GM21528 (cell line): Measurements from ENCODE around the gene MED15.
"Not testable (repeated sequence)": the region's sequence is repeated elsewhere in the genome, so short reads cannot be mapped to it uniquely, and the experiment has no call there.

Experiments used
- ATAC-seq: cut with Tn5 transposase; IDR thresholded peaks from one replicate; pipeline ENCODE4 v1.9.1; 2021; ENCODE audit warnings: mild to moderate bottlenecking, moderate library complexity; ENCODE audit not compliant: unreplicated experiment, low FRiP score

Gene MED15

GRCh38 chr22:20530368-20531153, 23.2 kb downstream of the MED15 start:
- ATAC-seq = no peak

DNA sequence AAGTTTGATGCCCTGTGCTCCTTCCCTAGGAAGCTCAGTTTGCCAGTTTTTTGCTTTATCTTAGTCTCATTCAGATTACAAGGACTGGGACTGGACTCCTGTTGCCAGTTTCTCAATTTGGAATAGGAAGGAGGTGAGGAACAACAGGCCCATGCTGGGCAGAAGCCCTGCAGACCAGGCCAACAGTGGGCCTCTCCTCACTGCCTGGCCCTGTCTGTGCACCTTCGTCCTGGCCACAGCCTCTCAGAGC, 23.7 kb downstream of the MED15 start:
- ATAC-seq = no peak

GRCh38 chr22:20531404-20532201, 24.2 kb downstream of the MED15 start:
- no peak for ATAC-seq

- ATAC-seq = no peak
These were observed 25.0 kb downstream of the MED15 start for GRCh38 chr22:20532256-20532993.

GRCh38 chr22:20533095-20533878, 25.9 kb downstream of the MED15 start:
- ATAC-seq = no peak

DNA sequence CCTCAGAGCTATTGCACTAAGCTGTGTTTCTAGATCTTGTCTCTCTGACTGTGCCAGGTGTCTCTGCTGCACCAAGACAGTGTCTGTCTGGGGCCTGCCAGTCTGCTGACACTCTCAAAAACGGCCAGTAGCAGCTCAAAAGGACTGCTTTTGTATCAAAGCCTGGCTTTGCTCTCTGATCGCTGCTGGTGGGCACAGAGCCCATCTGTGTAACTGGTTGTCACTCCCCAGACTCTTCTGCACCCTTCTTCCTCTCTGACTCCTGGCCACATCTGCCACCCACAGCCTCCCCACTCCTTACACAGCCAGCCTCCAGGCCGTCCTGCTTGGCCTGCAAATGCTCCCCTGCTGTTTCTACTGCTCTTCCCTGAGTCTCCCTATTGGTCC, 26.5 kb downstream of the MED15 start:
- no peak for ATAC-seq

- ATAC-seq = no peak
These were observed 29.3 kb downstream of the MED15 start for GRCh38 chr22:20536590-20537324.

DNA sequence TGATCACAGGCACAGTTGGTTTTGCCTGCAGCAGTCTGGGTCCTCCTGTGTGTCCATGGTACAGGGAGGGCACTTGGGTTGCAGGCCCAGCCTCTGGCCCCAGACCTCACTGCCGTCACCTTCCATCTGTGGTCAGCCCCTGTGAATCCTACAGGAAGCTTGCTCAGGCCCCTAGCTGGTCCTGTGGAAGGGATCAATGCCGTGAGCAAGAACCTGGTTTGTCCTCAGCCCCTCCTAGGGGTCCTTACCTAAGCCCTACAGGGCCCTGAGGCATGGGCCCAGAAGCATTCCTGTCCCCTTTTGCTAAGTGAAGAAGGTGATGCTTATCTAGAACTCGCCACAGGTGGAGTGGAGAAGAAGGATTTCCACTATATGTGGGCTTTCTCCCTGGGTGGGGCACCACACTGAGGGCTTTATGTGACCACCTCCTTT, 29.9 kb downstream of the MED15 start:
- ATAC-seq = no peak

GRCh38 chr22:20537983-20538382, 30.6 kb downstream of the MED15 start:
- no peak for ATAC-seq

DNA sequence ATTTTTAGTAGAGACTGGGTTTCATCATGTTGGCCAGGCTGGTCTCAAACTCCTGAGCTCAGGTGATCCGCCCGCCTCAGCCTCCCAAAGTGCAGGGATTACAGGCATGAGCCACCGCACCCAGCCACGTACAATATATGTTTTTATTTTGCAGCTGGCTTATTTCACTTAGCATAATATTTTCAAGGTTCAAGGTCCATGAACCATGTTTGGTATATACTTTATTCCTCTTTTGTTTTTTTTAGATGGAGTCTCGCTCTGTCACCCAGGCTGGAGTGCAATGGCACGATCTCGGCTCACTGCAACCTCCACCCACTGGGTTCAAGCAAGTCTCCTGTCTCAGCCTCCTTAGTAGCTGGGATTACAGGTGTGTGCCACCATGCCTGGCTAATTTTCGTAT, 31.5 kb downstream of the MED15 start:
- not testable (repeated sequence) for ATAC-seq

GRCh38 chr22:20542055-20542454, 34.6 kb downstream of the MED15 start:
- ATAC-seq = no peak

DNA sequence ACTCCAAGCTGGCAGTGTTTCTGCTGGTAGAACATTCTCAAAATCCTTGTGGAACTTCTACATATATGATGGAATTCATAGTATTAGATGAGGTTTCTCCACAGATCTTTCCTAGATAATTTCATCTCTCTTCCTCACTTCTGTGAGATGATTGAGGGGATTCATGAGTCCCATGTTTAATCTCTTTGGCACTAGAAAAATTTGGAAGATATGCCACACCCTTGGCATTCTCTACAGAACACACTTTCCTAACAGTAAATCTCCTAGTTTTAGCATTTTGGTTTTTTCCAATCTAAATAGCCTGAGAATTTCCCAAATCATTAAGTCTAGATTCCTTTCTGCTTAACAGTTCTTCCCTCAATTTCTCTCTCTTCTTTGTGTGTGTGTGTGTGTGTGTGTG, 35.3 kb downstream of the MED15 start:
- no peak for ATAC-seq

DNA sequence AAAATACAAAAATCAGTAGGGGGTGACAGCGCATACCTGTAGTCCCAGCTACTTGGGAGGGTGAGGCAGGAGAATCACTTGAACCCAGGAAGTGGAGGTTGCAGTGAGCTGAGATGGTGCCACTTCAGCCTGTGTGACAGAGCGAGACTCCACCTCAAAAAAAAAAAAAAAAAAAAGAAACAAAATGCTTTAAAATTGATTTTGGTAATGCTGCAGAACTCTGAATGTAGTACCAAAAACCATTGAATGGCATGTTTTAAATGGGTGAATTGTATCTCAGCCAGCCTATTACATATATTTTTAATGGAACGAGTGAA, 37.9 kb downstream of the MED15 start:
- ATAC-seq = not testable (repeated sequence)

- no peak for ATAC-seq
These were observed 38.5 kb downstream of the MED15 start for GRCh38 chr22:20545681-20546521.

DNA sequence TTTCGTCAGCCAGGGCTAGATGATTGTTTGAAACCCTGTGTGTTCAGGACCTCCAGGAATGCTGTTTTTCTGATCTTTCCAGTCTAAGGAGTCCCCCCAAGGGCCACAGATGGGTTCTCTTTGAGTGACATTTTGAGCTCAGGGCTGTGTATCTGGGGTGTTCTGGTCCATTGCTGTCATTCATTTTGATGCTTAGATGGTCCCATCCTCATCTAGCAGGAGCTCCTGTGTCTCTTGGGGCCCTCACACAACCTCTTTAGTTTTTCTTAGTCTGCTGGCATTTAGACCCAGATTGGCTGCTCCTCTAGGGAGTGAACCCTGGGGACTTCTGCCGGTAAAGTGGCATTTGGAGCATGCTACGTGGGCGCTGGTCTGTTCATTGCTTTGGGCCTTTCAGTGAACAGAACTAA, 39.1 kb downstream of the MED15 start:
- ATAC-seq = no peak

DNA sequence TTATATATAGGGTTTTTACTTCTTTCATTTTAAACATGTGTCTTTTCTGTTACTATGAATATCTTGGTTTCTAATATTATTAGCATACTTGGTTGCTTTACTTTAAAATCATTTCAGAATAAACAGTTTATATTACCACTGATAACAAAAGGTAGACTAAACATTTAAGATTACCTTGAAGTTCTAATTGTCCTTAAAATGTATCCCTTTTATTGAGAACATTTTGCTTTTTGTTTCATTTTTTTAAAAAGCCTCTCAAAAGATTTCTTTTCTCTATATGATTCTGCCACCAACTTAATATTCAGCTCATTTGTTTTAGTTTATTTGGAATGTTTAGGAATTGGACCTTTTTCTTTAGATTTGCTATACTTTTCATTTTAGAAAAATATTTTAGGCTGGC, 39.6 kb downstream of the MED15 start:
- ATAC-seq = no peak

DNA sequence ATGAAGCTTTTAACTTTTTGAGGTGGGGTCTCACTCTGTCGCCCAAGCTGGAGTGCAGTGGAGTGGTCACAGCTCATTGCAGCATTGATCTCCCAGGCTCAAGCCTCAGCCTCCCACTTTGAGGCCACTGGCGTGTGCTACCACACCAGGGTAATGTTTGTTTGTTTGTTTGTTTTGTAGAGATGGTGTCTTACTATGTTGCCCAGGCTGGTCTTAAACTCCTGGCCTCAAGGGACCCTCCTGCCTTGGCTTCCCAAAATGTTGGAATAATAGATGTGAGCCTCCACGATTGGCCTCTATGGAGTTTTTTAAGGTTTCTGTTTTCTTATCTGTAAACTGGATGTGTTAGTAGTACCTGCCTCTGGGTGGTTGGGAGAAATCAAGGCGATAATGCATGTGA, 41.4 kb downstream of the MED15 start:
- no peak for ATAC-seq

DNA sequence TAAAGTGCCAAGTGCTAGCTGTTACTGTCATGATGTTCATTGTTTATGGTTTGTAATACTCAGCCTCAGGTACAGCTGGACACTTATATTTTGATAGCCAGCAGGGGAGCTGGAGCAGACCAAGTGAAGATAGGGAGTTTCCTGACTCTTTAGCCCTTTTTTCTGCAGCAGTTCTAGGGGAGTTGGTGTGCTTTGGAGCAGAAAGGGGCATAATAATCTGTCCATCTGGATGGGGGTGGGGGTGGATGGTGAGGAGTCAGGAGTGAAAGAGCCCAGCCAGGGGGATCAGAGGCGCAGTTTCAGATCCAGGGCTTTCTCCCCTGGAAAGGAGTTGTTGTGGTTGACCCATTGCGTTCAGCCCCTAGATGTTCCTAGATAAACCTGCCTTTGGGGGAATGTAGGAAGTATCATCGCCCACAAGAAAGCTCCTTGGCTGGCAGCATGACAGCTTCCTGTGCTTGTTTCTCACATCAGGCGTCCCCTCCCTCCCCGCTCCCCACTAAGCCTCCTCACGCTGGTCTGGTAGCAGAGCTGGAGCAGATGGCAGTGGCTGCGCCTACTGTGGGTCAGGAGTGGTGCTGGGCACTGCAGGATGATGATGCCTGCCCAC, 41.9 kb downstream of the MED15 start:
- ATAC-seq = no peak
